ENCODE data around the gene NDUFS6. TPM values are rescaled to one million over a fixed set of nuclear protein-coding genes. Genes with fewer than 3 reads are reported as not detected.

Gene NDUFS6
- total and polyA plus RNA-seq, 8 donors: 12.8 to 95.0 (median 86.0) TPM; not detected in 1

DNA sequence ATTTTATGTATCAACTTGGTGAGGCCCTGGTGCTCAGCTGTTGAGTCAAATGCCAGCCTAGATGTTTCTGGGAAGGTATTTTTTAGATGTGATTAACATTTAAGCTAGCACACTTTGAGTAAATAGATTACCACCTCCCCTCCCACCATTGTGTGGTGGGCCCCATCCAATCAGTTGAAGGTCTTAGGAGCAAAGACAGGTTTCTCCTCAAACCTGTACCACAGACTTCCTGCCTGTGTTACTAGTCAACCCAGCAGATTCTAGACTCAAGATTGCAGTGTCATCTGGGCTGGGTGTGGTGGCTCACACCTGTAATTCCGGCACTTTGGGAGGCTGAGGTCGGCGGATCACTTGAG, 35.3 kb upstream of the NDUFS6 start:
- H3K4me1 ChIP-seq: no peaks in the 10 kb centered on the region
- intact Hi-C loops (cut with DNase I; ENCODE audit: low total_unique reads): loop anchor here (10.0 kb wide), 1 partner anchor 279 kb away; no protein-coding TSS in a partner anchor
- no peaks in the 10 kb centered on the region for H3K36me3 ChIP-seq
- peaks cover 0 to 73% (median 8%) of the 10 kb centered on the region in 3 donors for H3K27me3 ChIP-seq
- DNase-seq: no peak
- no peak overlapping the region for H3K4me3 ChIP-seq
- TF ChIP-seq POLR2AphosphoS5 (IDR thresholded peaks at IDR 0.05) (no peak), POLR2A (IDR thresholded peaks at IDR 0.05) (no peak)
- WGBS, 5 donors: 87 to 97% (median 88%) methylated on average over 3 of the region's 3 CpGs
- H3K9me3 ChIP-seq: no peaks in the 10 kb centered on the region
- H3K27ac ChIP-seq: no peak overlapping the region

DNA sequence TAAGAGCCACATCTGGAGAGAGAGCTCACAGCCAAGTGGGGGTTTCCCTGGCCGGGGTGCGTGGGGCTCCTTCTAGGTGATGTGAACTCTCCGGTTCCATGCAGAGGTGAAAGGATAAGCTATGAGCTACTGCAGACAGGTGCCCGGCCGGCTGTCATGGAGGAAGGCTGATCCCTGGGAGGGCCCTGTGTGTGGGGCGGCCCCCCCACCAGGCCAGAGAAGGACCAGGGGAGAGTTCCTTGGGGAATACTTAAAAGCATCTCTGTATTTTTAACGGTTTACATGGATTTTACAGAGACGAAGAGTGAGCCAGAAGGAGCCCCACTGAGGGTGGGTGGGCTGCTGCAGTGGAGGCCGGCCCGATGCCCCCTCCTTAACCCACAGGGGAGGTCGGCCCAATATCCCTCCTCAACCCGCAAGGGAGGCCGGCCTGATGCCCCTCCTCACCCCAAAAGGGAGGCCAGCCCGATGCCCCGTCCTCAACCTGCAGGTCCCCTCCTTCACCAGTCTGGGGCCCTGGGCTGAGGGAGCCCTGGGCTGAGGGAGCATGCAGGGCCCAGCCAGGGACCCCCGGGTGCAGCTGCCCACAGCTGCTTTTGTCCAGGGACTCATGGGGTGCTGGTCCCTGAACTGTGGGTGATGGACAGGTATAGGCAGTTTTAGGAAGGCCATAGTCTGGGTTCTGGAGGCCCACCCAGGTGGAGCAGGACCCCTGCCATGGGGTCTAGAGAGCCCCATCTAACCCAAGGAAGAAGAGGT, 33.5 kb upstream of the NDUFS6 start:
- Histone ChIP-seq H3K9me3 (no peaks in the 10 kb centered on the region), H3K27ac (no peak overlapping the region), H3K4me1 (no peaks in the 10 kb centered on the region), H3K36me3 (no peaks in the 10 kb centered on the region), H3K4me3 (no peak overlapping the region), H3K27me3 (peaks cover 0 to 57% (median 8%) of the 10 kb centered on the region in 3 donors)
- WGBS, 5 donors: 55 to 80% (median 77%) methylated on average over 9 to 16 of the region's 16 CpGs
- intact Hi-C loops (cut with DNase I; ENCODE audit: low total_unique reads): loop anchor here (10.0 kb wide), 1 partner anchor 277 kb away; no protein-coding TSS in a partner anchor
- TF ChIP-seq, protein P1, sequence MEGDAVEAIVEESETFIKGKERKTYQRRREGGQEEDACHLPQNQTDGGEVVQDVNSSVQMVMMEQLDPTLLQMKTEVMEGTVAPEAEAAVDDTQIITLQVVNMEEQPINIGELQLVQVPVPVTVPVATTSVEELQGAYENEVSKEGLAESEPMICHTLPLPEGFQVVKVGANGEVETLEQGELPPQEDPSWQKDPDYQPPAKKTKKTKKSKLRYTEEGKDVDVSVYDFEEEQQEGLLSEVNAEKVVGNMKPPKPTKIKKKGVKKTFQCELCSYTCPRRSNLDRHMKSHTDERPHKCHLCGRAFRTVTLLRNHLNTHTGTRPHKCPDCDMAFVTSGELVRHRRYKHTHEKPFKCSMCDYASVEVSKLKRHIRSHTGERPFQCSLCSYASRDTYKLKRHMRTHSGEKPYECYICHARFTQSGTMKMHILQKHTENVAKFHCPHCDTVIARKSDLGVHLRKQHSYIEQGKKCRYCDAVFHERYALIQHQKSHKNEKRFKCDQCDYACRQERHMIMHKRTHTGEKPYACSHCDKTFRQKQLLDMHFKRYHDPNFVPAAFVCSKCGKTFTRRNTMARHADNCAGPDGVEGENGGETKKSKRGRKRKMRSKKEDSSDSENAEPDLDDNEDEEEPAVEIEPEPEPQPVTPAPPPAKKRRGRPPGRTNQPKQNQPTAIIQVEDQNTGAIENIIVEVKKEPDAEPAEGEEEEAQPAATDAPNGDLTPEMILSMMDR (IDR thresholded peaks at IDR 0.05): no peak
- TF ChIP-seq POLR2AphosphoS5 (IDR thresholded peaks at IDR 0.05) (no peak), EP300 (IDR thresholded peaks at IDR 0.05) (no peak), POLR2A (IDR thresholded peaks at IDR 0.05) (no peak)
- no peak for DNase-seq

DNA sequence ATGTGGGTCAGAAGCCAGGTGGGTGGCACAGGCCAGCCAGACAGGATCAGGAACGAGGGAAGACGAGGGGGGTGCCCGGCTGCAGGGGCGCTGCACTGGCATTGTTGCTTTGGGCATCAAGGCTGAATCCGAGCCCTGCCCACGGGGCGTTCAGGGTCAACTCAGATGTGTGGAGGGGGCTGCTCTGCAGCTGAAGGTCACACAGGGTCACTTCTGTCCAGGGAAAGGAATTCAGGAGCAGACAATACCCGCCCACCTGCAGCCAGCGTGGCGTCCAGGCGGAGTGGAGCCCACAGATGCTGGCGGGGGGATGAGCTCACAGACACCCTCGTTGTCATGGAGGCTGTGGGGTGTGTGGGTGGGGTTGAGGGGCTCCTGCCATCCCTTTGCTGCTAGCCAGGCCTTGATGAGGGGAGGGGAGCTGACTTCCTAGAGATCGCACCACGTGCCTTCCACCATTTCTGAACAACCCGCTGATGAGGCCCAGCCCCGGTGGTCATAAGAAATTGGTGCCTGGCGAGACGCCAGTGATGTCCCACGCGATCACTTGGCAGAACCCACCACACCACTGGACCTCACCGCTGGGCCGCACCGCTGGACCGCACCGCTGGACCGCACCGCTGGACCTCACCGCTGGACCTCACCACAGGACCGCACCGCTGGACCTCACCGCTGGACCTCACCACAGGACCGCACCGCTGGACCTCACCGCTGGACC, 32.8 kb upstream of the NDUFS6 start:
- H3K4me1 ChIP-seq: no peaks in the 10 kb centered on the region
- no peaks in the 10 kb centered on the region for H3K36me3 ChIP-seq
- intact Hi-C loops (cut with DNase I; ENCODE audit: low total_unique reads): loop anchor here (10.0 kb wide), 1 partner anchor 276 kb away; no protein-coding TSS in a partner anchor
- H3K27ac ChIP-seq: no peak overlapping the region
- H3K27me3 ChIP-seq: peaks cover 0 to 50% (median 8%) of the 10 kb centered on the region in 3 donors
- TF ChIP-seq, protein P1 (IDR thresholded peaks at IDR 0.05): no peak
- TF ChIP-seq POLR2AphosphoS5 (IDR thresholded peaks at IDR 0.05): no peak
- no peak for TF ChIP-seq EP300 (IDR thresholded peaks at IDR 0.05)
- no peak for TF ChIP-seq POLR2A (IDR thresholded peaks at IDR 0.05)
- DNase-seq: no peak
- no peak overlapping the region for H3K4me3 ChIP-seq
- WGBS, 5 donors: 87 to 91% (median 88%) methylated on average over 12 to 35 of the region's 35 CpGs
- no peaks in the 10 kb centered on the region for H3K9me3 ChIP-seq

DNA sequence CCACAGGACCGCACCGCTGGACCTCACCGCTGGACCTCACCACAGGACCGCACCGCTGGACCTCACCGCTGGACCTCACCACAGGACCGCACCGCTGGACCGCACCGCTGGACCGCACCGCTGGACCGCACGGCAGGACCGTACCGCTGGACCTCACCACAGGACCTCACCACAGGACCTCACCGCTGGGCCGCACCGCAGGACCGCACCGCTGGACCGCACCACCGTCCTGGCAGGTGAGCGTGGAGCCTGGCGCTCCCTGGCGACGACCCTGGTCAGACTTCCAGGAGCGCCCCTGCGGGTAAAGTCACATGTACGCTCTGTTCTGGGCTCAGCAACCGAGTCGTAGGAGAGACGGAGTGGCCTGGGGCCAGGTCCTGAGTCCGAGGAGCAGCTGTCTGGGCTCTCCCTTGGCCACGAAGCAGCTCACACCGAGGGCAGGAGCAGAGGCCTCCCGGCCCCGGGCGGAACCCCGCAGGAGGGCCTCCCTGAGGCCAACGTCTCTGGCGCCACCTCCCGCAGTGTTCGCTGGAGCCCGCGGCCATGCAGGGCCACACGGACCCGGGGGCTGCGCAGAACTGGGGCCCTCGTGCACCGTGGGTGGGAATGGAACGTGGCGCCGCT, 32.1 kb upstream of the NDUFS6 start:
- intact Hi-C loops (cut with DNase I; ENCODE audit: low total_unique reads): loop anchor here (10.0 kb wide), 1 partner anchor 276 kb away; no protein-coding TSS in a partner anchor

More for the DNA sequence above, 32.1 kb upstream of the NDUFS6 start:
- no peak overlapping the region for H3K4me3 ChIP-seq
- 92 to 96% (median 93%) methylated on average over 35 to 54 of the region's 54 CpGs for WGBS, 5 donors
- TF ChIP-seq EP300 (IDR thresholded peaks at IDR 0.05) (no peak), POLR2A (IDR thresholded peaks at IDR 0.05) (no peak), POLR2AphosphoS5 (IDR thresholded peaks at IDR 0.05) (no peak)
- TF ChIP-seq, protein P1 (IDR thresholded peaks at IDR 0.05): no peak
- H3K9me3 ChIP-seq: no peaks in the 10 kb centered on the region
- no peaks in the 10 kb centered on the region for H3K36me3 ChIP-seq
- DNase-seq: no peak
- H3K4me1 ChIP-seq: no peaks in the 10 kb centered on the region
- H3K27me3 ChIP-seq: peaks cover 0 to 43% (median 8%) of the 10 kb centered on the region in 3 donors
- no peak overlapping the region for H3K27ac ChIP-seq
